HG02642 (cell line): ENCODE results near the gene PSTPIP2.
"Not testable (repeated sequence)": the region's sequence is repeated elsewhere in the genome, so short reads cannot be mapped to it uniquely, and the experiment has no call there.

Source experiments
- ATAC-seq: cut with Tn5 transposase; IDR thresholded peaks from one replicate; pipeline ENCODE4 v1.9.1; 2021; ENCODE audit warnings: mild to moderate bottlenecking; ENCODE audit not compliant: unreplicated experiment, poor library complexity

The PSTPIP2 gene

DNA sequence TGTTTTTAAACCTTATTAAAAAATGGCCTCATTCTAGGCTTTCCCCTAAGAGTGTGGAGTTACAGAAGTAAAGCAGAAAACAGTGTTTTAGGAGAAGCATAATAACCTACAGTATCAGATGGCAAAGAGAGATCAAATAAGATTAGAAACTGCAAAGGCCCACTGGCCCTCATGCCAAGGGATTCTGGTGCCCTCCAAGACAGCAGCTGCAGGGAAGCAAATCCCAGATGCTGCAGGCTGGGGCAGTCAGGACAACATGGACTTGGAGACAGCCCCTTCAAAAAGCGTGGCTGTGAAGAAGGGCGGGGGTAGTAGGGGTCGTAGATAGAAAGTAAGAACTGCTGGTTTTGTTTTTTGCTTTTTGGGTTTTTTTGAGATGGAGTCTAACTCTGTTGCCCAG lies 76.6 kb downstream of the PSTPIP2 start:
- ATAC-seq, result no peak

DNA sequence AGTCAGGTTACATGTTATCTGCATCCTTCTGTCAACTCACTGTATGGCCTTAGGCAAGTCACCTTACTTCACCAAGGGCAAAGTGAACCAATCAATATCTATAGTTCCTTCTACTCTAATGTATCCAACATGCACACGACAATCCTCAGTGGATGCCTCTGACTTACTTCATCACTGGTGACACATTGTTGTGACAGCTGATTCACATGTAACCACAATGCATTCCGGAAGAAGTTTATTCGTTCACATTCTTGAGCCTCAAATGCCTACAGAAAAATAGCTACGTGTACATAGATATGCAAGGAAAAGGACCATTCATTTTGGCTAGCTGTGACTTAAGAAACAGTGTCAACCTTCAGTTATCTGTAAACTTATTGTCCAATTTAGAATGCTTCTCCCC lies 78.6 kb downstream of the PSTPIP2 start:
- ATAC-seq, result no peak

- not testable (repeated sequence) for ATAC-seq
These were observed 79.5 kb downstream of the PSTPIP2 start for GRCh38 chr18:45992527-45992926.

GRCh38 chr18:45991788-45992187 lies 80.3 kb downstream of the PSTPIP2 start:
- no peak for ATAC-seq

DNA sequence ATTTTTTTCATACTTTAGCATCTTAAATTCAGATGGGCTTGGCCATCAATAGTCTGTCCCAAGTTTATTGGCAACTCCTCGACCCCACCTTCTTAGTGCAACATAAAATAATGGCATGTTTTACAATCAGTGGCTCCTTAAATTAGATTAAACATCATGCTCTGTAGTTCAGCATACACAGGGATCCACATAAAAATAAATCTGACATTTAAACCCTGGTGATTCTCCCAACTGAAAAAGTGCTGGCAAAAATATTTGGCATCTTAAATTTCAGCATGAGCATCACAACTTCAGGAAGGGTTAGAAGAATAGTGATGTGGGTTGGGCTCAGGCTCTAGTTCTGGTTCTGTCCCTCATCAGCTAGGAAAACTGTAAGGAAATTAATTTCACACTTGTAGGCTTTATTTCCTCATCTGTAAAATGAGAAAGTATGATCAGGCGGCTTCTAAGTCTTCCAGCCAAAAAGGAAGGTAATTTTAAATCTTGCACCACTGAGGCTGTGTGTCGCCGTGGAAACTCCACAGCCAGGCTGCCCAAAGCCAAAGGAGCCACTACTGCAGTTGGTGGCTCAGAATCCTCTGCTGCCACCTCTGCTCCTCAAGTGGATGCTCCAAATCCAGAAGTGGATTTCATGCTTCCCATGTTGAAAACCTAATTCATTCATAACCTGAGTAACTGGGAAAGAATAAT lies 87.4 kb downstream of the PSTPIP2 start:
- no peak for ATAC-seq

DNA sequence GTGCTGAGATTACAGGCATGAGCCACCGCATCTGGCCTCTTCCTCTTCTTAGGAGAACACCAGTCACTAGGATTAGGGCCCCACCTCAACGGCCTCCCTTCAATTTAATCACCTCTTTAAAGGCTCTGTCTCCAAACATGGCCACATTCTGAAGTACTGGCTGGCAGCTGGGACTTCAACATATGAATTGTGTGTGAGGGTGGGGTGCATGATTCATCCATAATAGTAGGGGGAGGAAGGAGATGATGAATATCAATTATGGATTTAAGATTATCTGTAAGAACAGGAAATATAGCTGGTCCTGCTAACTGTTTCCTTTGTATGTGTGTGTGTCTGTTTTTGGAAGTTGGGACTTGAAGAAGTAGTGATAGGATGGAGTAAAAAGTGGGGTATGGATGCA lies 90.2 kb downstream of the PSTPIP2 start:
- ATAC-seq, result no peak

DNA sequence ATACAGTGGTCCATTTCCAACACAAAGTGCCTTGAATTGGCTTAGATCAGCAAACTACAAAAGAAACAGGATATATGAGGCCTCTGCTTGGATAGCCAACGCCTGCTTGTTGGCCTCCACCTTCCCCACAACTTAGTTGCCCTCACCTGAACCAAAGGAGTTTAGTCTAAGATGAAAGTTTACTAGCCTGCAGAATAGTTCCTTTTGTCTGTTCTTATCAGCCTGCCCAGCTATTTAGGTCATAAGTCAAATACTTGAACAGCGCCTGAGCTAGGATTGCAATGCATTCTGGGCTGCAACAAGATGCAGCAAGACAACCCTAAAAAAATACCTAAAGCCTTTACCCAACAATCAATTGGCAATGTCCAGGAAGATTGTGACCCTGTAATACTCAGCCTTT lies 91.8 kb downstream of the PSTPIP2 start:
- no peak for ATAC-seq

DNA sequence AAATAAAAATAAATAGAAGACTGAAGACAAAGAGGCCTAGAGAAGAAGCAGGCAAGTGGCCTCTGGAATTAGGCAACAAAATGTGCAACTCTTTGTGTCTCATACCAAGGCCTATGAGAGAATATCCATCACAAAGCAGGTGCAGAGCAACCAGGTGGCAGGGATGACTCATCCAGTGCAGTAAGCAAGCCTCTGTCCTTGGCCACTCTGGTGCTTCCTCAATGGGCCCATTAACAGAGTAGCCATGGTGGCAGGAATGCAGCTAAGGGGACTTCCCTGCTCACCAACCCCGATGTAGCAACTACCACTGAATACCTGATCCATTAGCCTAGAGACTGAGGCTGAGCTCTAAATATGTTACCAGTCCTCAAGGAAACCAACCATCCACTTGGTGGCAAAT lies 94.0 kb downstream of the PSTPIP2 start:
- no peak for ATAC-seq

- no peak for ATAC-seq
These were observed 95.1 kb downstream of the PSTPIP2 start for GRCh38 chr18:45976974-45977373.

GRCh38 chr18:45976566-45976965 lies 95.5 kb downstream of the PSTPIP2 start:
- no peak for ATAC-seq

GRCh38 chr18:45974088-45974536 lies 97.9 kb downstream of the PSTPIP2 start:
- no peak for ATAC-seq

- peak; percentile 99 for ATAC-seq
These were observed 104.9 kb downstream of the PSTPIP2 start, which contains the start of gene EPG5 for GRCh38 chr18:45967007-45967706. TSS of gene EPG5 (minus strand) at chr18:45967329. CDS start at chr18:45967239, 90 bp downstream.

DNA sequence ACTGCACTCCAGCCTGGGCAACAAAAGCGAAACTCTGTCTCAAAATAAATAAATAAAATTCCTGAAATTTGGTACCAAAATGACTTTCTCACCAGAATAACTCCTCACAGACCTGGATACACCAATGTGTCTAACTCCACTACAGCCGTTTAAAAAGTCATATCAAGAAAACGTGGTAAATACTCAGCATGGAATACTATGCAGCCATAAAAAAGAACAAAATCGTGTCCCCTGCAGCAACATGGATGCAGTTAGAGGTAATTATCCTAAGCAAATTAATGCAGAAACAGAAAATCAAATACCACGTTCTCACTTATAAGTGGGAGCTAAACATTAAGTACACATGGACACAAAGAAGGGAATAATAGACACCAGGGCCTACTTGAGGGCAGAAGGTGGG lies 107.1 kb downstream of the PSTPIP2 start:
- not testable (repeated sequence) for ATAC-seq

DNA sequence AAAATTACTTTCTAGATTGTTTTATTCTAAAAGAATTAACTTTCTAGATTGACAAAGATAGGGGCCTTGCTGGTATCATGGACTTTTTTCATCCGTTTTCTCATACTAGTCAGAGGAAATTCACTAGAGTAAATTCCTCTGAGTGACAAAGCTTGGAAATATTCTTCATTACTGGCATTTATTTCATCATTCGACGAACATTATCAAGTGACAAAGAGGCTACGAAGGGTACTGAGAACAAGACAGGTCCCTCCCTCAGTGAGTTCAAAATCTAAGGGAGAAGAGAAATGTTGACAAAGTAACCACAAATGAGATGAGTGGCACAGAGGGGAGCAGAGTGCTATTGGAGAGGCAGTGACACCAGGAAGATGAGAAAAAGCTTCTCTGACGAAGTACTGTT lies 109.2 kb downstream of the PSTPIP2 start:
- ATAC-seq, result no peak

- ATAC-seq, result no peak
These were observed 109.6 kb downstream of the PSTPIP2 start for GRCh38 chr18:45962461-45962860.

GRCh38 chr18:45959484-45959883 lies 112.6 kb downstream of the PSTPIP2 start:
- ATAC-seq, result not testable (repeated sequence)

GRCh38 chr18:45958730-45959129 lies 113.3 kb downstream of the PSTPIP2 start:
- ATAC-seq, result no peak

DNA sequence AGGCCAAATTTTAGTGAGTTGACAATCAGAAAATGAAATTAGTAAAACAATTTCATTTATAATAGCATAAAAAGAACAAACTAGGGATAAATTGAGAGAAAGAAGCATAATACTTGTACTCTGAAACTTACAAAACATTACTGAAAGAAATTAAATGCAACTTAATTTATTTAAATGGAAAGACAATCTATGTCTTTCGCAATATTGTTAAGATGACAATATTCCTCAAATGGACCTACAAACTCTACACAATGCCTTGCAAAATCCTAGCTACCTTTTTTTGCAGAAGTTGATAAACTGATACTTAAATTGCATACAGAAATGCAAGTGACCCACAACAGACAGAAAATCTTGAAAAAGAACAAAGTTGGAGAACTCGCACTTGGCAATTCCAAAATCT lies 114.0 kb downstream of the PSTPIP2 start:
- no peak for ATAC-seq

GRCh38 chr18:45957100-45957499 lies 115.0 kb downstream of the PSTPIP2 start:
- ATAC-seq, result no peak

- ATAC-seq, result no peak
These were observed 117.8 kb downstream of the PSTPIP2 start for GRCh38 chr18:45954070-45954934.
